ENCODE data around the gene SLC2A9.

- TF ChIP-seq CTCF (IDR thresholded peaks at IDR 0.05): peak; percentile 29 to 62 (median 47)
- no peak for TF ChIP-seq EP300 (IDR thresholded peaks at IDR 0.05)
- TF ChIP-seq POLR2AphosphoS5 (IDR thresholded peaks at IDR 0.05): peak in 3 of 4 donors; percentile 33 to 63 (median 54)
- no peak for TF ChIP-seq POLR2A (IDR thresholded peaks at IDR 0.05)
Observed at GRCh38 chr4:10063544-10064300, 42.4 kb upstream of the SLC2A9 start.
